Hepatic stellate cell (primary cell): ENCODE results near the gene ERBB2.
A peak's percentile ranks its signal among the peaks of the same experiment; 100 is the strongest.
"Not testable (repeated sequence)": the region's sequence is repeated elsewhere in the genome, so short reads cannot be mapped to it uniquely, and the experiment has no call there.

ENCODE experiments used
- DNase-seq: peaks from one replicate; pipeline ENCODE4 v3.0.0; 2011; ENCODE audit warnings: low spot score

ERBB2 gene

GRCh38 chr17:39703913-39704312 lies 4.0 kb downstream of the ERBB2 start:
- DNase-seq: no peak

GRCh38 chr17:39704821-39705551 lies 5.1 kb downstream of the ERBB2 start:
- peak; percentile 58 for DNase-seq

- DNase-seq: no peak
These were observed 6.0 kb downstream of the ERBB2 start for GRCh38 chr17:39705786-39706348.

GRCh38 chr17:39706383-39706782 lies 6.5 kb downstream of the ERBB2 start:
- DNase-seq: no peak

GRCh38 chr17:39706921-39707337 lies 7.1 kb downstream of the ERBB2 start:
- no peak for DNase-seq

- no peak for DNase-seq
These were observed 9.6 kb downstream of the ERBB2 start for GRCh38 chr17:39709319-39709997.

- no peak for DNase-seq
These were observed 10.4 kb downstream of the ERBB2 start for GRCh38 chr17:39709998-39710964.

GRCh38 chr17:39711071-39711470 lies 11.2 kb downstream of the ERBB2 start:
- not testable (repeated sequence) for DNase-seq

- no peak for DNase-seq
These were observed 12.0 kb downstream of the ERBB2 start for GRCh38 chr17:39711851-39712250.

GRCh38 chr17:39714234-39714633 lies 14.4 kb downstream of the ERBB2 start:
- DNase-seq: no peak

GRCh38 chr17:39715375-39716072 lies 15.7 kb downstream of the ERBB2 start:
- DNase-seq: no peak

- no peak for DNase-seq
These were observed 16.4 kb downstream of the ERBB2 start for GRCh38 chr17:39716073-39716818.

GRCh38 chr17:39716879-39717536 lies 17.1 kb downstream of the ERBB2 start:
- DNase-seq: no peak

- no peak for DNase-seq
These were observed 17.8 kb downstream of the ERBB2 start for GRCh38 chr17:39717660-39718059.

- no peak for DNase-seq
These were observed 19.9 kb downstream of the ERBB2 start for GRCh38 chr17:39719563-39720355.

- no peak for DNase-seq
These were observed 22.2 kb downstream of the ERBB2 start for GRCh38 chr17:39722104-39722503.

- DNase-seq: no peak
These were observed 23.3 kb downstream of the ERBB2 start for GRCh38 chr17:39722965-39723848.

GRCh38 chr17:39724731-39725130 lies 24.9 kb downstream of the ERBB2 start:
- DNase-seq: no peak
